ENCODE data around the gene STAB2.

DNA sequence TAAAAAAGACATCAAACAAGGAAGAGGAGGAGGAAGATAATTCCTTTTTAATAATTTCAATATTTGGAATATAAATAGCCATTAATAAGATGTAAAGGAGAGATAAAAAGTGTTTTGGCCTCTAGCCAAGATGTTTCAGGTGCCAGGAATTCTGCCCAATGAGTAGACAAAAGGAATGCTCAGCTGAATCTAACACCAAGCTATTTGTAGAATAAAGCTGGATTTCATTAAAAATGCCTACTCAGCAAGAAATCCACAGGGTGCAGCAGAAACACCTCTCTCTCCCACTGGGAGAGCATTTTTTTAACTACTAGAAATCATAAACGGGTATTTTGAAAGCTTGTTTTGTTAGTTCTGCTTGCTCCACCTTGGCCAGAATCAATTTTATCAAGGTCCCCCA is 4.1 kb upstream of the STAB2 start:
- TF ChIP-seq, protein P1, sequence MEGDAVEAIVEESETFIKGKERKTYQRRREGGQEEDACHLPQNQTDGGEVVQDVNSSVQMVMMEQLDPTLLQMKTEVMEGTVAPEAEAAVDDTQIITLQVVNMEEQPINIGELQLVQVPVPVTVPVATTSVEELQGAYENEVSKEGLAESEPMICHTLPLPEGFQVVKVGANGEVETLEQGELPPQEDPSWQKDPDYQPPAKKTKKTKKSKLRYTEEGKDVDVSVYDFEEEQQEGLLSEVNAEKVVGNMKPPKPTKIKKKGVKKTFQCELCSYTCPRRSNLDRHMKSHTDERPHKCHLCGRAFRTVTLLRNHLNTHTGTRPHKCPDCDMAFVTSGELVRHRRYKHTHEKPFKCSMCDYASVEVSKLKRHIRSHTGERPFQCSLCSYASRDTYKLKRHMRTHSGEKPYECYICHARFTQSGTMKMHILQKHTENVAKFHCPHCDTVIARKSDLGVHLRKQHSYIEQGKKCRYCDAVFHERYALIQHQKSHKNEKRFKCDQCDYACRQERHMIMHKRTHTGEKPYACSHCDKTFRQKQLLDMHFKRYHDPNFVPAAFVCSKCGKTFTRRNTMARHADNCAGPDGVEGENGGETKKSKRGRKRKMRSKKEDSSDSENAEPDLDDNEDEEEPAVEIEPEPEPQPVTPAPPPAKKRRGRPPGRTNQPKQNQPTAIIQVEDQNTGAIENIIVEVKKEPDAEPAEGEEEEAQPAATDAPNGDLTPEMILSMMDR (IDR thresholded peaks at IDR 0.05; ENCODE audit: poor library complexity, severe bottlenecking): no peak
- TF ChIP-seq TAF1 (IDR thresholded peaks at IDR 0.05; ENCODE audit: low read depth) (no peak), MXI1 (conservative IDR thresholded peaks at IDR 0.05; ENCODE audit: poor library complexity, severe bottlenecking) (no peak), EP300 (conservative IDR thresholded peaks at IDR 0.05; ENCODE audit: poor library complexity, severe bottlenecking) (no peak), EZH2 (IDR thresholded peaks at IDR 0.05; ENCODE audit: borderline replicate concordance, insufficient read depth, low read length, poor library complexity, severe bottlenecking) (no peak), POLR2AphosphoS5 (IDR thresholded peaks at IDR 0.05) (no peak)

Data from neural cell (in vitro differentiated cells).